ENCODE measurements around the gene FGG. TPM values are rescaled to one million over a fixed set of nuclear protein-coding genes. Genes with fewer than 3 reads are reported as not detected.
"Not testable (repeated sequence)": the region's sequence is repeated elsewhere in the genome, so short reads cannot be mapped to it uniquely, and the experiment has no call there.

The FGG gene
- polyA plus RNA-seq, 1 donor: not detected

GRCh38 chr4:154611833-154612232 is 623 bp downstream of the FGG start:
- no peak for DNase-seq

GRCh38 chr4:154610582-154610981 is 1.9 kb downstream of the FGG start:
- DNase-seq: no peak

GRCh38 chr4:154609532-154609931 is 2.9 kb downstream of the FGG start:
- no peak for DNase-seq

- DNase-seq: no peak
Measured at GRCh38 chr4:154608361-154609252, 3.8 kb downstream of the FGG start.

GRCh38 chr4:154606728-154607723 is 5.4 kb downstream of the FGG start:
- no peak for DNase-seq

GRCh38 chr4:154604696-154605200 is 7.7 kb downstream of the FGG start:
- DNase-seq: no peak

GRCh38 chr4:154603033-154603943 is 9.2 kb downstream of the FGG start:
- DNase-seq: no peak

- no peak for DNase-seq
Measured at GRCh38 chr4:154602404-154603020, 9.9 kb downstream of the FGG start.

- DNase-seq: no peak
Measured at GRCh38 chr4:154597798-154598774, 14.4 kb downstream of the FGG start.

- not testable (repeated sequence) for DNase-seq
Measured at GRCh38 chr4:154597281-154597680, 15.2 kb downstream of the FGG start.

- no peak for DNase-seq
Measured at GRCh38 chr4:154595807-154596206, 16.6 kb downstream of the FGG start.

GRCh38 chr4:154594343-154594742 is 18.1 kb downstream of the FGG start:
- DNase-seq: not testable (repeated sequence)

GRCh38 chr4:154593868-154594267 is 18.6 kb downstream of the FGG start:
- no peak for DNase-seq

GRCh38 chr4:154591890-154592289 is 20.6 kb downstream of the FGG start:
- no peak for DNase-seq

- no peak for DNase-seq
Measured at GRCh38 chr4:154590329-154591006, 22.0 kb downstream of the FGG start, which contains the start of gene FGA. FGA (minus strand) TSS chr4:154590742; CDS start chr4:154590687, 55 bp downstream.

GRCh38 chr4:154589296-154590197 is 22.9 kb downstream of the FGG start:
- no peak for DNase-seq

GRCh38 chr4:154588198-154588597 is 24.3 kb downstream of the FGG start:
- no peak for DNase-seq
